DND-41 (cell line): ENCODE results near the gene ZSCAN12.

Source experiments
- ATAC-seq: fragments of 200-7000 bp; cut with Tn5 transposase; 3 replicates; pipeline ENCODE4 v1.9.1; 2021; ENCODE audit warnings: low read depth; ENCODE audit not compliant: insufficient read depth
- DNase-seq: peaks from one replicate; pipeline ENCODE4 v3.0.0-alpha.2; 2020
- H2AFZ ChIP-seq: 2 replicates; pipeline ENCODE4 v1.6.0; 2012; ENCODE audit warnings: low read depth, low read length
- H3K27ac ChIP-seq: 2 replicates; pipeline ENCODE4 v1.5.1; 2012; ENCODE audit warnings: low read length, inconsistent platforms
- H3K27me3 ChIP-seq: fragments of 200-600 bp; sonication (generic); 2 replicates; pipeline ENCODE4 v1.6.0; 2012; ENCODE audit warnings: low read length, mild to moderate bottlenecking, inconsistent platforms; ENCODE audit not compliant: insufficient read depth, poor library complexity
- H3K36me3 ChIP-seq: 2 replicates; pipeline ENCODE4 v1.5.1; 2012; ENCODE audit warnings: low read length, inconsistent platforms; ENCODE audit not compliant: insufficient read depth
- H3K4me1 ChIP-seq: 2 replicates; pipeline ENCODE4 v1.5.1; 2012; ENCODE audit warnings: mild to moderate bottlenecking, low read length; ENCODE audit not compliant: insufficient read depth
- H3K4me2 ChIP-seq: 2 replicates; pipeline ENCODE4 v1.6.0; 2012; ENCODE audit warnings: mild to moderate bottlenecking, moderate library complexity, low read length, inconsistent platforms; ENCODE audit not compliant: insufficient read depth
- H3K4me3 ChIP-seq, 2 experiments: fragments of 200-600 bp in 1 of 2; shearing (Covaris generic) in 1 of 2; 2 replicates each; pipeline ENCODE4 v1.5.1; 2012 to 2016; ENCODE audit warnings: inconsistent platforms in 2 of 2, low read length in 2 of 2, mild to moderate bottlenecking in 2 of 2, low read depth in 1 of 2, moderate library complexity in 1 of 2
- H3K79me2 ChIP-seq: 2 replicates; pipeline ENCODE4 v1.6.0; 2012; ENCODE audit warnings: low read length, inconsistent platforms; ENCODE audit not compliant: insufficient read depth
- H3K9ac ChIP-seq: 2 replicates; pipeline ENCODE4 v1.6.0; 2012; ENCODE audit warnings: low read depth, mild to moderate bottlenecking, inconsistent platforms, low read length, moderate library complexity
- H3K9me3 ChIP-seq: 2 replicates; pipeline ENCODE4 v1.5.1; 2012; ENCODE audit warnings: low read length, moderate library complexity, mild to moderate bottlenecking, inconsistent platforms; ENCODE audit not compliant: insufficient read depth, severe bottlenecking
- H4K20me1 ChIP-seq: 2 replicates; pipeline ENCODE4 v1.6.0; 2012; ENCODE audit warnings: low read length; ENCODE audit not compliant: insufficient read depth
- EZH2 ChIP-seq: IDR thresholded peaks from 3 replicates; pipeline ENCODE4 v1.6.1; 2012; ENCODE audit warnings: borderline replicate concordance, low read depth, mild to moderate bottlenecking, moderate library complexity, low read length, inconsistent platforms; ENCODE audit not compliant: severe bottlenecking
- TF ChIP-seq, protein P1 (sequence below): IDR thresholded peaks from 2 replicates; pipeline ENCODE4 v1.5.1; 2012; ENCODE audit warnings: borderline replicate concordance, low read length, moderate library complexity, mild to moderate bottlenecking; ENCODE audit not compliant: poor library complexity, severe bottlenecking; ENCODE audit errors: extremely low read depth

Gene ZSCAN12

DNA sequence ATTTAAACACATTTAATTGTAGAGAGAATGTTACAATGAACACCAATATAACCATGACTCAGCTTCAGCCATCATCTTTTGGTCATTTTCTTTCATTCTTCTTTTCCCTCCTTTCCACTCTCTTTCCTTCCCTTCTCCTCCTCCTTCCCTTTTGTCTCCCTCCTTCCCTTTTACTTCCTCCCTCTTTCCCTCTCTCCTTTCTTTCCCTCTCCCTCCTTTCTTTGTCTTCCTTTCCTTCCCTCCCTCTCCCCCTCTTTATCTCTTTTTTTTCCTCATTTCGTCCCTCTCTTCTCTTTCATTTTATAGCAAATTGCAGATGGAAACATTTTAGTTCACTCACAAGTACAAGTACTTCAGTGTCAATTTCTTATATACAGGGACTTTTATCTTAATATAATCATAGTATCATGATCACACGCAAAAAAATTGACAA, 48.0 kb downstream of the ZSCAN12 start:
- H2AFZ ChIP-seq, result no peak overlapping the region
- no peak overlapping the region for H3K27ac ChIP-seq
- 0 out of 4 replicates have a peak overlapping the region, but pooled peaks of 1 of the 2 experiments have one; percentile 91 for H3K4me3 ChIP-seq

DNA sequence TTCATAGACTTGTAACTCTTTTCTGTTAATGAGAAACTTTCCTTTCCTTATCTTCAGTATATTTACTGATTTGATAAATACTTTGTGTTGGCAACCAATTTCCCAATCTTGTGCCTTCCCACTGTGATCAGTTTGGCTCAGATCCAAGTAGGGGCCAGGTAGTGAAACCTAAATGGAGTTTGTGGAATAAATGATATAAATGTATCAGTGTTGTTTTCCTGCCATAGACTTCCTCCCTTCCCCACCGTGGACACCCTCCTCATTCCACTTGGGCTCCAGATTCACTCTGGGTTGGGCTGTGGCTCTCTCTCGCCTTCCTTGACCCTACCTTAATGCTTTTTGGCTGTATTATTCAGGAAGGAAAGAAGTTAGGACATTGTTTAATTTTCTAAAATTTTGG, 48.5 kb downstream of the ZSCAN12 start:
- H3K4me3 ChIP-seq, result peak overlapping the region in 1 of 2 experiments; percentile 91; a peak in 2 of 4 replicates
- H3K9ac ChIP-seq, result peak overlapping the region; percentile 83; the same call in 1 of the 2 replicates
- H3K9me3 ChIP-seq, result no peaks in the 10 kb centered on the region
- DNase-seq, result no peak
- H2AFZ ChIP-seq, result no peak overlapping the region
- ATAC-seq, result no peak
- no peak overlapping the region for H3K27ac ChIP-seq
- peak overlapping the region; percentile 77 for H3K4me2 ChIP-seq
- H3K36me3 ChIP-seq, result peaks cover 8% of the 10 kb centered on the region
- peaks cover 41% of the 10 kb centered on the region for H3K79me2 ChIP-seq
- no peaks in the 10 kb centered on the region for H4K20me1 ChIP-seq
- TF ChIP-seq, protein P1, sequence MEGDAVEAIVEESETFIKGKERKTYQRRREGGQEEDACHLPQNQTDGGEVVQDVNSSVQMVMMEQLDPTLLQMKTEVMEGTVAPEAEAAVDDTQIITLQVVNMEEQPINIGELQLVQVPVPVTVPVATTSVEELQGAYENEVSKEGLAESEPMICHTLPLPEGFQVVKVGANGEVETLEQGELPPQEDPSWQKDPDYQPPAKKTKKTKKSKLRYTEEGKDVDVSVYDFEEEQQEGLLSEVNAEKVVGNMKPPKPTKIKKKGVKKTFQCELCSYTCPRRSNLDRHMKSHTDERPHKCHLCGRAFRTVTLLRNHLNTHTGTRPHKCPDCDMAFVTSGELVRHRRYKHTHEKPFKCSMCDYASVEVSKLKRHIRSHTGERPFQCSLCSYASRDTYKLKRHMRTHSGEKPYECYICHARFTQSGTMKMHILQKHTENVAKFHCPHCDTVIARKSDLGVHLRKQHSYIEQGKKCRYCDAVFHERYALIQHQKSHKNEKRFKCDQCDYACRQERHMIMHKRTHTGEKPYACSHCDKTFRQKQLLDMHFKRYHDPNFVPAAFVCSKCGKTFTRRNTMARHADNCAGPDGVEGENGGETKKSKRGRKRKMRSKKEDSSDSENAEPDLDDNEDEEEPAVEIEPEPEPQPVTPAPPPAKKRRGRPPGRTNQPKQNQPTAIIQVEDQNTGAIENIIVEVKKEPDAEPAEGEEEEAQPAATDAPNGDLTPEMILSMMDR, result no peak
- no peak for TF ChIP-seq EZH2
- peaks cover 11% of the 10 kb centered on the region for H3K27me3 ChIP-seq
- H3K4me1 ChIP-seq, result peaks cover 43% of the 10 kb centered on the region

More for the DNA sequence above, 48.0 kb downstream of the ZSCAN12 start:
- DNase-seq, result no peak
- H3K4me2 ChIP-seq, result peak overlapping the region; percentile 77
- no peak for TF ChIP-seq EZH2
- TF ChIP-seq, protein P1, result no peak
- H3K36me3 ChIP-seq, result peaks cover 8% of the 10 kb centered on the region
- peaks cover 10% of the 10 kb centered on the region for H3K27me3 ChIP-seq
- ATAC-seq, result no peak
- peaks cover 41% of the 10 kb centered on the region for H3K79me2 ChIP-seq
- H4K20me1 ChIP-seq, result no peaks in the 10 kb centered on the region
- no peak overlapping the region for H3K9ac ChIP-seq
- peaks cover 47% of the 10 kb centered on the region for H3K4me1 ChIP-seq
- no peaks in the 10 kb centered on the region for H3K9me3 ChIP-seq

DNA sequence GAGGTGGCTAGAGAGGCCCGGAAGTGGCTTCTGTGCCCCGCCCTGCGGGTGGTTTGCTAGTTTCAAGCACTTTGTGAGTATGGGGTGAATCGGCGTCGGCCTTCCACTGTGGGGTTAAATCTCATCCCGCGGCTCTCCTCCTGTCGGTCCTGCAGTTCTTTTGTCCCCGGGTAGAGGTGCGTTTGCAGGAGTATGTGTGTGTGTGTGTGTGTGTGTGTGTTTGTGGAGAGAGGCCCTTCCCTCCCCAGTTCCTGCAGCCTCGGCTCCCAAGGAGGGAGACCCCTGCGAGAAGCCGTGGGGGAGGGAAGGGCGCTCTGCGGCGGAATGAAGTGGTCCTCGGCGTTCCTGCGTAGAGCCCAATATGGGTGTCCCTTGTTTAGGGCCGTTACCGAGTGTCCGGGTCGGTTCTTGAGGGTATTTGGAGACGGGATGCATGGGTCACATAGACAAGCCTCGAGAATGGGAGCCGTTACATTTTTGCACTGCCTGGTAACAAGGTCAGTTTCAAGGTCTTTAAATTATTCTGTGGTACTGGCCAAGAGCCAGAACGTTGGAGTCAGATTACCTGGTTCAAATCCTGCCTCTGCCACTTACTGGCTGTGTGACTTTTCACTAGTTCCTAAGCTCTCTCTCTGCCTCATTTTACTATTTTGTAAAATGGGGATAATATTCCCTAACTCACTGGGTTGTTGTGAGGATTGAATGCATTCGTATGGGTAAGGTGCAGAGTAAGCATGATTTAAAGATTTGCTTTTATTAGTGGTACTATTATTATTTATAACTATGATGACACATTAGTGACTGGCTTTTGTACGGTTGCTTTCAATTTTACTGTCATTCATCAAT, 49.4 kb downstream of the ZSCAN12 start, which contains the start of gene ZKSCAN3:
Gene ZKSCAN3, plus strand, starts transcription at position 56 of the 846 bp plus-strand sequence. CDS start 9,640 bp downstream, outside the sequence.
- Histone ChIP-seq H3K27ac (peak within 1 kb of the TSS; percentile 91), H2AFZ (peak within 1 kb of the TSS; percentile 99), H3K9ac (peak within 1 kb of the TSS; percentile 83), H3K4me2 (peak within 1 kb of the TSS; percentile 77), H3K9me3 (no peaks in the 10 kb centered on the region), H4K20me1 (no peaks in the 10 kb centered on the region), H3K4me1 (peaks cover 33% of the 10 kb centered on the region), H3K27me3 (peaks cover 19% of the 10 kb centered on the region), H3K4me3 (peak within 1 kb of the TSS; percentile 72 to 91), H3K79me2 (peaks cover 41% of the 10 kb centered on the region), H3K36me3 (peaks cover 8% of the 10 kb centered on the region)
- DNase-seq (peak; percentile 89), ATAC-seq (peak; percentile 100)
- TF ChIP-seq EZH2, result no peak
- TF ChIP-seq, protein P1, result no peak
